ENCODE data around the gene SMIM5.

SMIM5 gene

GRCh38 chr17:75640556-75641119 is 7.4 kb downstream of the SMIM5 start:
- DNase-seq (ENCODE audit: low read depth): no peak

- DNase-seq (ENCODE audit: low read depth): no peak
Observed at GRCh38 chr17:75641343-75641742, 8.1 kb downstream of the SMIM5 start.

- no peak for DNase-seq (ENCODE audit: low read depth)
Observed at GRCh38 chr17:75642182-75642783, 9.0 kb downstream of the SMIM5 start.

GRCh38 chr17:75642784-75643642 is 9.8 kb downstream of the SMIM5 start:
- DNase-seq (ENCODE audit: low read depth): no peak

GRCh38 chr17:75643643-75644017 is 10.4 kb downstream of the SMIM5 start:
- DNase-seq (ENCODE audit: low read depth): no peak

- peak; percentile 94 for DNase-seq (ENCODE audit: low read depth)
Observed at GRCh38 chr17:75645501-75645888, 12.3 kb downstream of the SMIM5 start.

- DNase-seq (ENCODE audit: low read depth): peak; percentile 89
Observed at GRCh38 chr17:75645889-75646637, 12.8 kb downstream of the SMIM5 start.

- DNase-seq (ENCODE audit: low read depth): no peak
Observed at GRCh38 chr17:75646638-75646992, 13.4 kb downstream of the SMIM5 start.

GRCh38 chr17:75647061-75647460 is 13.8 kb downstream of the SMIM5 start:
- no peak for DNase-seq (ENCODE audit: low read depth)

- no peak for DNase-seq (ENCODE audit: low read depth)
Observed at GRCh38 chr17:75647921-75648320, 14.7 kb downstream of the SMIM5 start.

GRCh38 chr17:75649687-75650086 is 16.5 kb downstream of the SMIM5 start:
- no peak for DNase-seq (ENCODE audit: low read depth)

- no peak for DNase-seq (ENCODE audit: low read depth)
Observed at GRCh38 chr17:75650874-75651273, 17.6 kb downstream of the SMIM5 start.

- DNase-seq (ENCODE audit: low read depth): no peak
Observed at GRCh38 chr17:75652341-75652740, 19.1 kb downstream of the SMIM5 start.

- DNase-seq (ENCODE audit: low read depth): peak; percentile 38
Observed at GRCh38 chr17:75652934-75653549, 19.8 kb downstream of the SMIM5 start.

GRCh38 chr17:75654176-75654575 is 20.9 kb downstream of the SMIM5 start:
- DNase-seq (ENCODE audit: low read depth): peak; percentile 13

- DNase-seq (ENCODE audit: low read depth): no peak
Observed at GRCh38 chr17:75658237-75658636, 25.0 kb downstream of the SMIM5 start.

- no peak for DNase-seq (ENCODE audit: low read depth)
Observed at GRCh38 chr17:75661531-75661930, 28.3 kb downstream of the SMIM5 start.

- DNase-seq (ENCODE audit: low read depth): no peak
Observed at GRCh38 chr17:75662511-75662910, 29.3 kb downstream of the SMIM5 start.

GRCh38 chr17:75664099-75664549 is 30.9 kb downstream of the SMIM5 start:
- DNase-seq (ENCODE audit: low read depth): no peak

- DNase-seq (ENCODE audit: low read depth): no peak
Observed at GRCh38 chr17:75665981-75666380, 32.7 kb downstream of the SMIM5 start.

GRCh38 chr17:75666959-75667790 is 33.9 kb downstream of the SMIM5 start, which contains the start of the genes RECQL5 and SAP30BP:
RECQL5 (minus strand) TSS chr17:75667154; CDS start chr17:75666557, 597 bp downstream.
SAP30BP (plus strand) TSS chr17:75667338; CDS start chr17:75667373, 35 bp downstream.
- DNase-seq (ENCODE audit: low read depth): peak; percentile 96
